GM23338 (cell line): ENCODE results near the gene GCN1. TPM values are rescaled to one million over a fixed set of nuclear protein-coding genes. Genes with fewer than 3 reads are reported as not detected.

Experiments
- ATAC-seq: fragments of 200-7000 bp; cut with Tn5 transposase; 3 replicates; pipeline ENCODE4 v1.9.1; 2020
- DNase-seq: peaks from one replicate; pipeline ENCODE4 v3.0.0-alpha.2; 2015; ENCODE audit warnings: low spot score
- H2AFZ ChIP-seq: fragments of 200-600 bp; sonication (generic); 2 replicates; pipeline ENCODE4 v1.8.0; 2016; ENCODE audit warnings: antibody characterized with exemption, mild to moderate bottlenecking, moderate library complexity
- H3F3A ChIP-seq: fragments of 200-600 bp; sonication (generic); replicated peaks from 2 replicates; pipeline ENCODE4 v1.8.0; 2017; ENCODE audit warnings: antibody characterized with exemption, mixed run types, low read depth
- H3K27ac ChIP-seq: fragments of 200-600 bp; sonication (generic); 2 replicates; pipeline ENCODE4 v1.6.1; 2016; ENCODE audit warnings: low read depth
- H3K27me3 ChIP-seq: fragments of 200-600 bp; sonication (generic); 2 replicates; pipeline ENCODE4 v1.8.0; 2016; ENCODE audit warnings: mild to moderate bottlenecking, mixed run types, moderate library complexity; ENCODE audit not compliant: insufficient read depth
- H3K36me3 ChIP-seq: fragments of 200-600 bp; sonication (generic); 2 replicates; pipeline ENCODE4 v1.8.0; 2016; ENCODE audit warnings: mild to moderate bottlenecking; ENCODE audit not compliant: insufficient read depth
- H3K4me1 ChIP-seq: fragments of 200-600 bp; sonication (generic); 2 replicates; pipeline ENCODE4 v1.8.0; 2016; ENCODE audit warnings: mild to moderate bottlenecking, moderate library complexity; ENCODE audit not compliant: insufficient read depth
- H3K4me2 ChIP-seq: fragments of 200-600 bp; sonication (generic); 2 replicates; pipeline ENCODE4 v1.7.1; 2017; ENCODE audit warnings: mixed run types
- H3K4me3 ChIP-seq: fragments of 200-600 bp; sonication (generic); 2 replicates; pipeline ENCODE4 v1.6.1; 2016; ENCODE audit warnings: mixed run types
- H3K79me2 ChIP-seq: fragments of 200-600 bp; sonication (generic); replicated peaks from 2 replicates; pipeline ENCODE4 v1.8.0; 2017; ENCODE audit warnings: mild to moderate bottlenecking; ENCODE audit not compliant: insufficient read depth
- H3K9me2 ChIP-seq: fragments of 200-600 bp; sonication (generic); 2 replicates; pipeline ENCODE4 v1.8.0; 2017; ENCODE audit not compliant: insufficient read depth
- H4K20me1 ChIP-seq: fragments of 200-600 bp; sonication (generic); replicated peaks from 2 replicates; pipeline ENCODE4 v1.8.0; 2017; ENCODE audit warnings: mild to moderate bottlenecking; ENCODE audit not compliant: insufficient read depth
- H3K27ac Mint-ChIP-seq: 2 replicates; pipeline ENCODE4 v1.8.0; 2020; ENCODE audit warnings: inconsistent platforms, mild to moderate bottlenecking, moderate library complexity, mixed read lengths
- H3K27me3 Mint-ChIP-seq: 3 replicates; pipeline ENCODE4 v1.8.0; 2022; ENCODE audit warnings: low read depth, mild to moderate bottlenecking, moderate library complexity, mixed read lengths, inconsistent platforms; ENCODE audit not compliant: insufficient read depth, poor library complexity
- H3K36me3 Mint-ChIP-seq: 3 replicates; pipeline ENCODE4 v1.8.0; 2021; ENCODE audit warnings: low read depth, mild to moderate bottlenecking, inconsistent platforms, moderate library complexity, mixed read lengths
- H3K4me1 Mint-ChIP-seq: 3 replicates; pipeline ENCODE4 v1.8.0; 2020; ENCODE audit warnings: mild to moderate bottlenecking, inconsistent platforms, mixed read lengths
- H3K4me3 Mint-ChIP-seq: 3 replicates; pipeline ENCODE4 v1.8.0; 2021; ENCODE audit warnings: moderate library complexity, mild to moderate bottlenecking, inconsistent platforms, mixed read lengths
- H3K9me3 Mint-ChIP-seq: 3 replicates; pipeline ENCODE4 v1.8.0; 2020; ENCODE audit warnings: moderate library complexity, mild to moderate bottlenecking, inconsistent platforms, mixed read lengths
- CREB1 ChIP-seq: fragments of 250-450 bp; sonication (Bioruptor Pico); IDR thresholded peaks from 2 replicates; pipeline ENCODE4 v1.5.0; 2020; ENCODE audit warnings: low read depth, mild to moderate bottlenecking, moderate library complexity
- EZH2phosphoT487 ChIP-seq: fragments of 200-600 bp; sonication (generic); IDR thresholded peaks from one replicate; pipeline ENCODE4 v1.8.1; 2018; ENCODE audit warnings: antibody characterized with exemption; ENCODE audit not compliant: unreplicated experiment
- JUNB ChIP-seq: IDR thresholded peaks from one replicate; pipeline ENCODE4 v1.6.1; 2016; ENCODE audit warnings: antibody characterized with exemption; ENCODE audit not compliant: unreplicated experiment
- NANOG ChIP-seq: IDR thresholded peaks from 2 replicates; pipeline ENCODE4 v1.6.1; 2016; ENCODE audit warnings: antibody characterized with exemption, borderline replicate concordance
- POLR2AphosphoS5 ChIP-seq: IDR thresholded peaks from 2 replicates; pipeline ENCODE4 v1.6.1; 2016; ENCODE audit warnings: antibody characterized with exemption, low read depth
- STAT1 ChIP-seq: IDR thresholded peaks from one replicate; pipeline ENCODE4 v1.6.1; 2016; ENCODE audit warnings: antibody characterized with exemption; ENCODE audit not compliant: unreplicated experiment
- polyA plus RNA-seq: library from polyadenylated mRNA; unstranded; fragments of >200 nt; fragmentation: Nextera tagmentation; extraction: Ambion mirVana; gene quantifications from 2 replicates; pipeline ENCODE4 v1.2.1, GENCODE V29; 2016
- total RNA-seq: library from RNA; depleted of rRNA; stranded (reverse); fragments of >200 nt; shearing (Covaris generic); gene quantifications from 2 replicates; pipeline ENCODE4 v1.2.3, GENCODE V29; 2014
- TF ChIP-seq, protein P1 (sequence below): fragments of 250-450 bp; sonication (Bioruptor Pico); IDR thresholded peaks from 2 replicates; pipeline ENCODE4 v1.5.0; 2020; ENCODE audit warnings: mild to moderate bottlenecking, moderate library complexity

GCN1 gene
- total and polyA plus RNA-seq, 2 experiments from 2014 or later, result 18.0 to 177 TPM

- Mint-ChIP-seq H3K27me3 (peaks cover 17% of the 10 kb centered on the region), H3K4me3 (no peak overlapping the region), H3K27ac (no peak overlapping the region), H3K4me1 (peaks cover 18% of the 10 kb centered on the region), H3K36me3 (peaks cover 51% of the 10 kb centered on the region), H3K9me3 (no peaks in the 10 kb centered on the region)
- H3F3A ChIP-seq, result 0 out of 2 replicates have a peak, but pooled peaks cover 6% of the 10 kb centered on the region
- TF ChIP-seq EZH2phosphoT487, result no peak
- no peak for TF ChIP-seq JUNB
- TF ChIP-seq CREB1, result no peak
- H3K4me3 ChIP-seq, result no peak overlapping the region
- H4K20me1 ChIP-seq, result peaks cover 2% of the 10 kb centered on the region; the same call in 1 of the 2 replicates
- no peak overlapping the region for H2AFZ ChIP-seq
- H3K9me2 ChIP-seq, result no peaks in the 10 kb centered on the region
- ATAC-seq (no peak), DNase-seq (no peak)
- H3K4me1 ChIP-seq, result peaks cover 2% of the 10 kb centered on the region; the same call in 1 of the 2 replicates
- H3K4me2 ChIP-seq, result no peak overlapping the region
- H3K27me3 ChIP-seq, result no peaks in the 10 kb centered on the region
- no peak overlapping the region for H3K27ac ChIP-seq
- H3K36me3 ChIP-seq, result peaks cover 8% of the 10 kb centered on the region; the same call in 1 of the 2 replicates
- H3K79me2 ChIP-seq, result peaks cover 8% of the 10 kb centered on the region
These were observed 27.0 kb upstream of the GCN1 start for GRCh38 chr12:120221576-120221900.

DNA sequence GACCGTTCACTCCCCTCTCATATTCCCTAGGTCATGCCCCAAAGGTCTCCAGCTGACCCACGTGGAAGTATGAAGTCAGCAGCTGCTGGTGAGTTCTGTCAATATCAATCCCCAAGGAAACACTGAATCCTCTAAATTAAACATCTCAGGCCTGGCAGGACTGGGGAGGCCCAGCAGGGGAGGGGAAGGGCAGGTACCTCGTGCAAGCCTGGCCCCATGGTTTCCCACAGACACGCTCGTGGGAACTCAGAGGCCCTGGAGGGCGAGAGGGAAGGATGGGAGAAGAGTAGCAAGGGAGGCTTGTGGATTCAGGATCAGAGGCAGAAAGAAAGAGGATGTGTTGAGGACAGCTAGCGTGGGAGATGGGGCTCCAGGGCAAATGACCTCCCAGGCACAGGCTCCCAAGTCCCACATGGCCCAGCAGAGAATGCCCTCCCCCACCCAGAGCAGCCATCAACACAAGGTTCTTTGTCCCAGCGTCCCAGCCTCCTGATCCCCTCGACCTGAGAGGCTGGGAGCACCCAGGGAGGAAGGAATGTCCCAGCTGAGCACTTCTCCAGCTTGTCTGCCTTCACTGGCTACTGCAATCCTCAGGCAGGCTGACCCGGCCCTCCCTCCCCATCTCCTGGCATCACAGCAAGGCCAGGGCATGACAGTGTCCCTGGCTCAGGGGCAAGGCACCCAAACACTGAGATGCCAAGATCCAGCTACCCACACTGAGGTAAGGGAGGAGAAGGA lies 26.5 kb upstream of the GCN1 start:
- Mint-ChIP-seq H3K27ac (no peak overlapping the region), H3K4me3 (no peak overlapping the region), H3K9me3 (no peaks in the 10 kb centered on the region), H3K36me3 (peaks cover 48% of the 10 kb centered on the region), H3K27me3 (peaks cover 16% of the 10 kb centered on the region), H3K4me1 (peaks cover 14% of the 10 kb centered on the region)
- Histone ChIP-seq H2AFZ (no peak overlapping the region), H3K4me3 (no peak overlapping the region), H3K27me3 (no peaks in the 10 kb centered on the region), H3K4me2 (no peak overlapping the region), H3K4me1 (no peaks in the 10 kb centered on the region), H3F3A (0 out of 2 replicates have a peak, but pooled peaks cover 3% of the 10 kb centered on the region), H3K9me2 (no peaks in the 10 kb centered on the region), H4K20me1 (peaks cover 2% of the 10 kb centered on the region; the same call in 1 of the 2 replicates), H3K79me2 (peaks cover 3% of the 10 kb centered on the region), H3K27ac (no peak overlapping the region), H3K36me3 (peaks cover 8% of the 10 kb centered on the region; the same call in 1 of the 2 replicates)
- TF ChIP-seq STAT1 (no peak), EZH2phosphoT487 (no peak)
- ATAC-seq (no peak), DNase-seq (no peak)

DNA sequence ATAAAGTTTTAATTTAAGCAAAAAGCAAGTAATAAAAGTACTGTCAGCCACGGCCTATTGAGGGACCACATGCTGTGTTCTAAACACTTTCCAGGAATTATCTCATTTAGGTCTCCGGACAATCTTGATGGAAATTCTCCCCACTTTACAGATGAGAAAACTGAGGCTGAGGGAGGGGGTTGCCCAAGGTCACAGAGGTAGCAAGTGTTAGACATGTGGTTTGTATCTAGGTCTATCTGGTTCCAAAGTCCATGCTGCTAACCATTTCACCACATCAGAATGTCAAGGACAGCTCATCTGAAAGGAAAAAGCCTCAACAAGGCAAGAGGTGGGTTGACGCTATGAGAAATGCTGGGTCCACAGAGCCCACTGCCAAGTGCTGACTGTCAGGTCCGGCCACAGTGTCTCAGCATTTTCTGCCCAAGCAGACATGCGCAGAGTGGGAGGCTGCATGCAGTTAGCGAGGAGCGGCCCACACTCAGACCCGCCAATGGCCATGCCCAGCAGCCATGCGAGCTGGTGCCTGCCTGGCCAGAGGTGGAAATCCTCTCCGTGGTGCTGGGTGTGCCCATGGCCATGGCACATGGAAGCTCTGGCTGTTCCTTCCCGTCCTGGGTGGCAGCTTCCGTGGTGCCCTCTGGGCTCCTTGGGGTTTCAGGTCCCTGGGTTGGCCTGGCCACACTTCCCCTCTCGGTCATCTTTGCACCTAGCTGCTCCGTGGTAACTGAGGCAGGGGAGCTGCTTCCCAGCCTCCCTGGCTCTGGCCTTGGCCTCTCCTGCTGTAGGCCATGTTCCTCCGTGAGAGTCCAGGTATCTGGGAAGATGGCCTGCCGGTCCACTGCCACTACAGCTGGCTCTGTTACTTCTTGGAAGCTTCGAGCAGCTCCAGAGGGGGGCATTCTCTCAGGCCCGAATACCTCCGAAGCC lies 24.4 kb upstream of the GCN1 start:
- Histone ChIP-seq H4K20me1 (0 out of 2 replicates have a peak, but pooled peaks cover 2% of the 10 kb centered on the region), H3F3A (peaks cover 9% of the 10 kb centered on the region; the same call in 1 of the 2 replicates), H3K4me3 (no peak overlapping the region), H3K36me3 (peaks cover 8% of the 10 kb centered on the region; the same call in 1 of the 2 replicates), H3K27me3 (no peaks in the 10 kb centered on the region), H2AFZ (no peak overlapping the region), H3K9me2 (no peaks in the 10 kb centered on the region), H3K4me2 (no peak overlapping the region), H3K27ac (no peak overlapping the region), H3K4me1 (no peaks in the 10 kb centered on the region), H3K79me2 (no peaks in the 10 kb centered on the region)
- Mint-ChIP-seq H3K27me3 (peaks cover 21% of the 10 kb centered on the region), H3K36me3 (peaks cover 51% of the 10 kb centered on the region), H3K4me3 (no peak overlapping the region), H3K9me3 (no peaks in the 10 kb centered on the region), H3K27ac (no peak overlapping the region), H3K4me1 (peaks cover 6% of the 10 kb centered on the region)
- no peak for ATAC-seq
- DNase-seq, result no peak
- TF ChIP-seq STAT1 (no peak), NANOG (no peak), EZH2phosphoT487 (no peak), JUNB (no peak), POLR2AphosphoS5 (no peak)
- TF ChIP-seq, protein P1, sequence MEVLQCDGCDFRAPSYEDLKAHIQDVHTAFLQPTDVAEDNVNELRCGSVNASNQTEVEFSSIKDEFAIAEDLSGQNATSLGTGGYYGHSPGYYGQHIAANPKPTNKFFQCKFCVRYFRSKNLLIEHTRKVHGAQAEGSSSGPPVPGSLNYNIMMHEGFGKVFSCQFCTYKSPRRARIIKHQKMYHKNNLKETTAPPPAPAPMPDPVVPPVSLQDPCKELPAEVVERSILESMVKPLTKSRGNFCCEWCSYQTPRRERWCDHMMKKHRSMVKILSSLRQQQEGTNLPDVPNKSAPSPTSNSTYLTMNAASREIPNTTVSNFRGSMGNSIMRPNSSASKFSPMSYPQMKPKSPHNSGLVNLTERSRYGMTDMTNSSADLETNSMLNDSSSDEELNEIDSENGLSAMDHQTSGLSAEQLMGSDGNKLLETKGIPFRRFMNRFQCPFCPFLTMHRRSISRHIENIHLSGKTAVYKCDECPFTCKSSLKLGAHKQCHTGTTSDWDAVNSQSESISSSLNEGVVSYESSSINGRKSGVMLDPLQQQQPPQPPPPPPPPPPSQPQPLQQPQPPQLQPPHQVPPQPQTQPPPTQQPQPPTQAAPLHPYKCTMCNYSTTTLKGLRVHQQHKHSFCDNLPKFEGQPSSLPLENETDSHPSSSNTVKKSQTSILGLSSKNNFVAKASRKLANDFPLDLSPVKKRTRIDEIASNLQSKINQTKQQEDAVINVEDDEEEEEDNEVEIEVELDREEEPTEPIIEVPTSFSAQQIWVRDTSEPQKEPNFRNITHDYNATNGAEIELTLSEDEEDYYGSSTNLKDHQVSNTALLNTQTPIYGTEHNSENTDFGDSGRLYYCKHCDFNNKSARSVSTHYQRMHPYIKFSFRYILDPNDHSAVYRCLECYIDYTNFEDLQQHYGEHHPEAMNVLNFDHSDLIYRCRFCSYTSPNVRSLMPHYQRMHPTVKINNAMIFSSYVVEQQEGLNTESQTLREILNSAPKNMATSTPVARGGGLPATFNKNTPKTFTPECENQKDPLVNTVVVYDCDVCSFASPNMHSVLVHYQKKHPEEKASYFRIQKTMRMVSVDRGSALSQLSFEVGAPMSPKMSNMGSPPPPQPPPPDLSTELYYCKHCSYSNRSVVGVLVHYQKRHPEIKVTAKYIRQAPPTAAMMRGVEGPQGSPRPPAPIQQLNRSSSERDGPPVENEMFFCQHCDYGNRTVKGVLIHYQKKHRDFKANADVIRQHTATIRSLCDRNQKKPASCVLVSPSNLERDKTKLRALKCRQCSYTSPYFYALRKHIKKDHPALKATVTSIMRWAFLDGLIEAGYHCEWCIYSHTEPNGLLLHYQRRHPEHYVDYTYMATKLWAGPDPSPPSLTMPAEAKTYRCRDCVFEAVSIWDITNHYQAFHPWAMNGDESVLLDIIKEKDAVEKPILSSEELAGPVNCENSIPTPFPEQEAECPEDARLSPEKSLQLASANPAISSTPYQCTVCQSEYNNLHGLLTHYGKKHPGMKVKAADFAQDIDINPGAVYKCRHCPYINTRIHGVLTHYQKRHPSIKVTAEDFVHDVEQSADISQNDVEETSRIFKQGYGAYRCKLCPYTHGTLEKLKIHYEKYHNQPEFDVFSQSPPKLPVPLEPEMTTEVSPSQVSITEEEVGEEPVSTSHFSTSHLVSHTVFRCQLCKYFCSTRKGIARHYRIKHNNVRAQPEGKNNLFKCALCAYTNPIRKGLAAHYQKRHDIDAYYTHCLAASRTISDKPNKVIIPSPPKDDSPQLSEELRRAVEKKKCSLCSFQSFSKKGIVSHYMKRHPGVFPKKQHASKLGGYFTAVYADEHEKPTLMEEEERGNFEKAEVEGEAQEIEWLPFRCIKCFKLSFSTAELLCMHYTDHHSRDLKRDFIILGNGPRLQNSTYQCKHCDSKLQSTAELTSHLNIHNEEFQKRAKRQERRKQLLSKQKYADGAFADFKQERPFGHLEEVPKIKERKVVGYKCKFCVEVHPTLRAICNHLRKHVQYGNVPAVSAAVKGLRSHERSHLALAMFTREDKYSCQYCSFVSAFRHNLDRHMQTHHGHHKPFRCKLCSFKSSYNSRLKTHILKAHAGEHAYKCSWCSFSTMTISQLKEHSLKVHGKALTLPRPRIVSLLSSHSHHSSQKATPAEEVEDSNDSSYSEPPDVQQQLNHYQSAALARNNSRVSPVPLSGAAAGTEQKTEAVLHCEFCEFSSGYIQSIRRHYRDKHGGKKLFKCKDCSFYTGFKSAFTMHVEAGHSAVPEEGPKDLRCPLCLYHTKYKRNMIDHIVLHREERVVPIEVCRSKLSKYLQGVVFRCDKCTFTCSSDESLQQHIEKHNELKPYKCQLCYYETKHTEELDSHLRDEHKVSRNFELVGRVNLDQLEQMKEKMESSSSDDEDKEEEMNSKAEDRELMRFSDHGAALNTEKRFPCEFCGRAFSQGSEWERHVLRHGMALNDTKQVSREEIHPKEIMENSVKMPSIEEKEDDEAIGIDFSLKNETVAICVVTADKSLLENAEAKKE, result no peak
